NT2/D1 (cell line): ENCODE data around the gene HAUS6.

Experiments
- SUZ12 ChIP-seq: IDR thresholded peaks from 2 replicates; pipeline ENCODE4 v1.6.1; 2011; ENCODE audit not compliant: insufficient read length, insufficient read depth; ENCODE audit errors: extremely low read depth
- YY1 ChIP-seq: IDR thresholded peaks from 2 replicates; pipeline ENCODE4 v1.6.1; 2011; ENCODE audit not compliant: insufficient read length, insufficient read depth

GRCh38 chr9:19050637-19051591 lies 51.8 kb downstream of the HAUS6 start:
- TF ChIP-seq YY1 (no peak), SUZ12 (no peak)
